ENCODE data around the gene SYNJ2. TPM values are rescaled to one million over a fixed set of nuclear protein-coding genes. Genes with fewer than 3 reads are reported as not detected.

The SYNJ2 gene
- total and polyA plus RNA-seq, 2 donors (not counting 3 experiments of a cell fraction or from before 2014, with no cell fraction given) = 35.1 to 78.2 TPM

DNA sequence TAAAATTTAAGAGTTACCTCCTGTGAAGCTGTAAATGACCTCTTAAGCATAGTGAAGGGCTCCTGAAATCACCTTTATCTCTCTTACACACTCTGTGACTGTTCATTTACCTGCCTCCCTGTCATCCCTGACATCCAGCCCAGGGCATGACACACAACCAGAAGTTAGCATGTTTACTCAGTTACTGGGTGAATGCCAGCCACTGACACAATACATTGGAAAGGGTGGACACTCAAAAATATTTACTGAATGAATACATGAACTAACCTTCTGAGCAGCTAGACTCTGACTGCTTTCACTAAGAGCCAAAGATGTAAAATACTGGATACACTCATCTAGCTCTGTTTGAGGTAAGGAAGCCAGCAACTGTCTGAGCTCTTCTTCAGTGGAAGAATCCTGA lies 161.1 kb downstream of the SYNJ2 start:
- Histone ChIP-seq H3K4me1 (ENCODE audit: control insufficient read depth, extremely low read depth, insufficient read depth, low read length) (no peaks in the 10 kb centered on the region), H3K79me2 (ENCODE audit: control insufficient read depth, insufficient read depth, low read length) (no peaks in the 10 kb centered on the region), H3K4me3 (replicated peaks in 1 of 3; ENCODE audit: insufficient read depth in 1 of 3, low read depth in 1 of 3, low read length in 3 of 3) (no peak overlapping the region), H3K9me1 (replicated peaks; ENCODE audit: control insufficient read depth, extremely low read depth, insufficient read depth, low read length) (no peaks in the 10 kb centered on the region), H3K4me2 (ENCODE audit: insufficient read depth, low read length) (no peak overlapping the region), H2AFZ (ENCODE audit: low read depth, low read length) (no peak overlapping the region), H3K27ac (ENCODE audit: insufficient read depth, low read depth, low read length) (no peak overlapping the region), H3K36me3 (ENCODE audit: control insufficient read depth in 2 of 2, extremely low read depth in 1 of 2, insufficient read depth in 2 of 2, low read length in 2 of 2) (no peaks in the 10 kb centered on the region), H3K9me3 (replicated peaks; ENCODE audit: control insufficient read depth, insufficient read depth, low read length) (no peaks in the 10 kb centered on the region), H4K20me1 (replicated peaks; ENCODE audit: control insufficient read depth, extremely low read depth, insufficient read depth, low read length) (no peaks in the 10 kb centered on the region), H3K27me3 (ENCODE audit: control insufficient read depth in 2 of 2, insufficient read depth in 2 of 2, low read length in 2 of 2) (no peaks in the 10 kb centered on the region), H3K9ac (replicated peaks; ENCODE audit: extremely low read depth, insufficient read depth, low read length) (no peak overlapping the region)
- FAIRE-seq (peak; percentile 35), DNase-seq (ENCODE audit: low read depth, low spot score) (peak; percentile 39)
- TF ChIP-seq EZH2 (IDR thresholded peaks at IDR 0.05; ENCODE audit: borderline replicate concordance, low read depth, low read length, severe bottlenecking) = no peak
- dilution Hi-C loops (cut with MboI; ENCODE audit: extremely low pct_ligation_motif_present, low sequenced_read_pairs) (no loop called here), intact Hi-C loops (cut with micrococcal nuclease) (no loop called here)
- POLR2A ChIA-PET = interaction anchor here (0.7 kb wide), 1 partner anchor 19 kb away, joined by 4 read pairs; no protein-coding TSS in a partner anchor
- CTCF ChIA-PET = interaction anchor here (0.9 to 2.6 kb wide), 7 partner anchors 9 to 549 kb away, joined by 3 to 9 read pairs (median 5); no protein-coding TSS in a partner anchor
- no TSS peak for BruUV-seq (replicated peaks)

GRCh38 chr6:158143700-158144099 lies 162.0 kb downstream of the SYNJ2 start:
- TF ChIP-seq CTCF (IDR thresholded peaks at IDR 0.05; ENCODE audit: extremely low read depth in 1 of 2, insufficient read depth in 1 of 2, low read depth in 1 of 2, low read length in 2 of 2) = peak; percentile 10 to 21
- no peak for TF ChIP-seq MAX (IDR thresholded peaks at IDR 0.05; ENCODE audit: insufficient read depth, insufficient read length)
- no peaks in the 10 kb centered on the region for H3K4me1 ChIP-seq (ENCODE audit: control insufficient read depth, extremely low read depth, insufficient read depth, low read length)
- H3K36me3 ChIP-seq (ENCODE audit: control insufficient read depth in 2 of 2, extremely low read depth in 1 of 2, insufficient read depth in 2 of 2, low read length in 2 of 2) = no peaks in the 10 kb centered on the region
- H3K9ac ChIP-seq (replicated peaks; ENCODE audit: extremely low read depth, insufficient read depth, low read length) = no peak overlapping the region
- no peaks in the 10 kb centered on the region for H3K9me1 ChIP-seq (replicated peaks; ENCODE audit: control insufficient read depth, extremely low read depth, insufficient read depth, low read length)
- H2AFZ ChIP-seq (ENCODE audit: low read depth, low read length) = no peak overlapping the region
- CTCF ChIA-PET = interaction anchor here (1.1 to 2.7 kb wide), 7 partner anchors 8 to 548 kb away, joined by 4 to 9 read pairs (median 7); no protein-coding TSS in a partner anchor
- dilution Hi-C loops (cut with MboI; ENCODE audit: extremely low pct_ligation_motif_present, low sequenced_read_pairs) (no loop called here), intact Hi-C loops (cut with micrococcal nuclease) (no loop called here)
- H4K20me1 ChIP-seq (replicated peaks; ENCODE audit: control insufficient read depth, extremely low read depth, insufficient read depth, low read length) = no peaks in the 10 kb centered on the region
- no peak overlapping the region for H3K27ac ChIP-seq (ENCODE audit: insufficient read depth, low read depth, low read length)
- H3K4me3 ChIP-seq (replicated peaks in 1 of 3; ENCODE audit: insufficient read depth in 1 of 3, low read depth in 1 of 3, low read length in 3 of 3) = no peak overlapping the region
- no peak overlapping the region for H3K4me2 ChIP-seq (ENCODE audit: insufficient read depth, low read length)
- no TSS peak for BruUV-seq (replicated peaks)
- FAIRE-seq (no peak), DNase-seq (ENCODE audit: low read depth, low spot score) (no peak)
- POLR2A ChIA-PET = no interaction called here
- H3K27me3 ChIP-seq (ENCODE audit: control insufficient read depth in 2 of 2, insufficient read depth in 2 of 2, low read length in 2 of 2) = no peaks in the 10 kb centered on the region
- no peaks in the 10 kb centered on the region for H3K79me2 ChIP-seq (ENCODE audit: control insufficient read depth, insufficient read depth, low read length)
- H3K9me3 ChIP-seq (replicated peaks; ENCODE audit: control insufficient read depth, insufficient read depth, low read length) = no peaks in the 10 kb centered on the region

Small RNA genes within 50 kb of the gene (small RNA-seq; reads per million reads assigned to genes)
- not detected for gene RNU6-786P (ENCODE audit: insufficient read depth, insufficient read length, low read depth, low replicate concordance)

Other genes starting within 250 kb of the SYNJ2 start
- 51.4 and 54.5 TPM in 2 replicates for gene SNX9, start 158.6 kb upstream of the SYNJ2 start, total RNA-seq
- 22.7 and 27.5 TPM in 2 replicates for gene SNX9, start 158.6 kb upstream of the SYNJ2 start, polyA plus RNA-seq
- 5.7 and 6.9 TPM in 2 replicates for gene SERAC1, start 186.4 kb downstream of the SYNJ2 start, total RNA-seq
- 4.1 and 4.9 TPM in 2 replicates for gene SERAC1, start 186.4 kb downstream of the SYNJ2 start, polyA plus RNA-seq
- gene GTF2H5, start 186.5 kb downstream of the SYNJ2 start, total RNA-seq = 17.5 and 18.4 TPM in 2 replicates
- gene GTF2H5, start 186.5 kb downstream of the SYNJ2 start, polyA plus RNA-seq = 5.5 and 8.3 TPM in 2 replicates